ENCODE results near the gene PPP1R9A.

GRCh38 chr7:95269640-95270039, 362.2 kb downstream of the PPP1R9A start:
- TF ChIP-seq CTCF (tag by site-specific recombination; IDR thresholded peaks at IDR 0.05) (no peak), GLIS1 (tag by site-specific recombination; IDR thresholded peaks at IDR 0.05) (no peak), YY1 (tag by site-specific recombination; IDR thresholded peaks at IDR 0.05) (no peak), ZNF660 (tag by site-specific recombination; IDR thresholded peaks at IDR 0.05) (no peak), ATF2 (tag by site-specific recombination; IDR thresholded peaks at IDR 0.05; ENCODE audit: low read depth) (no peak), GLIS2 (tag by site-specific recombination; IDR thresholded peaks at IDR 0.05) (no peak), ZNF785 (tag by site-specific recombination; IDR thresholded peaks at IDR 0.05) (no peak), ZBTB1 (tag by site-specific recombination; IDR thresholded peaks at IDR 0.05) (no peak), ZNF274 (IDR thresholded peaks at IDR 0.05; ENCODE audit: low read length) (no peak), ZNF274 (tag by site-specific recombination; IDR thresholded peaks at IDR 0.05; ENCODE audit: borderline replicate concordance) (no peak), ZNF184 (tag by site-specific recombination; IDR thresholded peaks at IDR 0.05) (no peak), ZBTB7A (tag by site-specific recombination; IDR thresholded peaks at IDR 0.05; ENCODE audit: low read depth) (no peak), ZNF280D (tag by site-specific recombination; IDR thresholded peaks at IDR 0.05) (no peak), ZFP37 (tag by site-specific recombination; IDR thresholded peaks at IDR 0.05) (no peak)
